Measurements from ENCODE around the gene THAP12.
"Not testable (repeated sequence)": the region's sequence is repeated elsewhere in the genome, so short reads cannot be mapped to it uniquely, and the experiment has no call there.

THAP12 gene

GRCh38 chr11:76327756-76328388 lies 53.1 kb downstream of the THAP12 start:
- no peak for DNase-seq (ENCODE audit: low read depth)

GRCh38 chr11:76327202-76327601 lies 53.7 kb downstream of the THAP12 start:
- no peak for DNase-seq (ENCODE audit: low read depth)

- no peak for DNase-seq (ENCODE audit: low read depth)
Observed at GRCh38 chr11:76325185-76325584, 55.7 kb downstream of the THAP12 start.

GRCh38 chr11:76323804-76324203 lies 57.1 kb downstream of the THAP12 start:
- no peak for DNase-seq (ENCODE audit: low read depth)

- DNase-seq (ENCODE audit: low read depth), result not testable (repeated sequence)
Observed at GRCh38 chr11:76323375-76323774, 57.6 kb downstream of the THAP12 start.

- no peak for DNase-seq (ENCODE audit: low read depth)
Observed at GRCh38 chr11:76322942-76323341, 58.0 kb downstream of the THAP12 start.

- no peak for DNase-seq (ENCODE audit: low read depth)
Observed at GRCh38 chr11:76322540-76322939, 58.4 kb downstream of the THAP12 start.

- no peak for DNase-seq (ENCODE audit: low read depth)
Observed at GRCh38 chr11:76321820-76322524, 59.0 kb downstream of the THAP12 start.

- DNase-seq (ENCODE audit: low read depth), result no peak
Observed at GRCh38 chr11:76321340-76321739, 59.6 kb downstream of the THAP12 start.

- no peak for DNase-seq (ENCODE audit: low read depth)
Observed at GRCh38 chr11:76320929-76321328, 60.0 kb downstream of the THAP12 start.

- not testable (repeated sequence) for DNase-seq (ENCODE audit: low read depth)
Observed at GRCh38 chr11:76319798-76320197, 61.1 kb downstream of the THAP12 start.

- peak; percentile 71 for DNase-seq (ENCODE audit: low read depth)
Observed at GRCh38 chr11:76318744-76319384, 62.1 kb downstream of the THAP12 start.

- no peak for DNase-seq (ENCODE audit: low read depth)
Observed at GRCh38 chr11:76317296-76317695, 63.6 kb downstream of the THAP12 start.

GRCh38 chr11:76316726-76317125 lies 64.2 kb downstream of the THAP12 start:
- DNase-seq (ENCODE audit: low read depth), result no peak

GRCh38 chr11:76315182-76315853 lies 65.6 kb downstream of the THAP12 start:
- no peak for DNase-seq (ENCODE audit: low read depth)

GRCh38 chr11:76314741-76315090 lies 66.2 kb downstream of the THAP12 start:
- DNase-seq (ENCODE audit: low read depth), result no peak

- DNase-seq (ENCODE audit: low read depth), result no peak
Observed at GRCh38 chr11:76313913-76314740, 66.8 kb downstream of the THAP12 start.

GRCh38 chr11:76313271-76313670 lies 67.7 kb downstream of the THAP12 start:
- no peak for DNase-seq (ENCODE audit: low read depth)

- no peak for DNase-seq (ENCODE audit: low read depth)
Observed at GRCh38 chr11:76310832-76311595, 69.9 kb downstream of the THAP12 start.

GRCh38 chr11:76307978-76308747 lies 72.8 kb downstream of the THAP12 start:
- DNase-seq (ENCODE audit: low read depth), result no peak
